Nephron progenitor cell (in vitro differentiated cells): ENCODE data around the gene EPC2.
A peak's percentile ranks its signal among the peaks of the same experiment; 100 is the strongest.

Experiments used
- DNase-seq: peaks from one replicate; pipeline ENCODE4 v3.0.0; 2021
- H3K27ac Mint-ChIP-seq: 2 replicates; pipeline ENCODE4 v1.8.0; 2021; ENCODE audit warnings: mild to moderate bottlenecking, moderate library complexity, mixed read lengths
- H3K27me3 Mint-ChIP-seq: 2 replicates; pipeline ENCODE4 v1.8.0; 2021; ENCODE audit warnings: mild to moderate bottlenecking, low read depth, mixed read lengths; ENCODE audit not compliant: poor library complexity
- H3K36me3 Mint-ChIP-seq: 2 replicates; pipeline ENCODE4 v1.8.0; 2021; ENCODE audit warnings: low read depth, mixed read lengths
- H3K4me1 Mint-ChIP-seq: 2 replicates; pipeline ENCODE4 v1.8.0; 2021; ENCODE audit warnings: mixed read lengths
- H3K4me3 Mint-ChIP-seq: 2 replicates; pipeline ENCODE4 v1.8.0; 2021; ENCODE audit warnings: mild to moderate bottlenecking, moderate library complexity, mixed read lengths
- H3K9me3 Mint-ChIP-seq: 2 replicates; pipeline ENCODE4 v1.8.0; 2021; ENCODE audit warnings: mild to moderate bottlenecking, moderate library complexity, mixed read lengths
- CTCF ChIP-seq: fragments of 200-600 bp; sonication (generic); IDR thresholded peaks from 2 replicates; pipeline ENCODE4 v1.5.0; 2021; ENCODE audit warnings: antibody characterized with exemption

EPC2 gene

DNA sequence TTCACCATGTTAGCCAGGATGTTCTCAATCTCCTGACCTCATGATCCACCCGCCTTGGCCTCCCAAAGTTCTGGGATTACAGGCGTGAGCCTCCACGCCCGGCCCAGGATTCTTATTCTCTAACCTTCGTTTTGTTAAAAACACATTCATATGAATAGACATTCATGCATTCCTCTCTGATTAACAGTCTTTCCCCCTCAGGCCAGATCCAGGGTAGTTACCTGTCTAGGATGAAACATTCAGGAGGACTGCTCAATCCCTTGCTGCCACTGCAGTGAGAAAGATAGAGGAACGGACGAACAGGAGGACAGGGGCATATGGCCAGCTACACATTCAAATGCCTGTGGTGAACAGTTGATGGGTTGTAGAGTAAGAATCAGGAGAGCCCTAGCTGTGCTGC, 39.6 kb upstream of the EPC2 start:
- Mint-ChIP-seq H3K4me3 (no peak overlapping the region), H3K36me3 (no peaks in the 10 kb centered on the region), H3K9me3 (peaks cover 33% of the 10 kb centered on the region), H3K27ac (no peak overlapping the region), H3K4me1 (no peaks in the 10 kb centered on the region), H3K27me3 (peaks cover 11% of the 10 kb centered on the region)
- no peak for DNase-seq
- TF ChIP-seq CTCF: no peak

DNA sequence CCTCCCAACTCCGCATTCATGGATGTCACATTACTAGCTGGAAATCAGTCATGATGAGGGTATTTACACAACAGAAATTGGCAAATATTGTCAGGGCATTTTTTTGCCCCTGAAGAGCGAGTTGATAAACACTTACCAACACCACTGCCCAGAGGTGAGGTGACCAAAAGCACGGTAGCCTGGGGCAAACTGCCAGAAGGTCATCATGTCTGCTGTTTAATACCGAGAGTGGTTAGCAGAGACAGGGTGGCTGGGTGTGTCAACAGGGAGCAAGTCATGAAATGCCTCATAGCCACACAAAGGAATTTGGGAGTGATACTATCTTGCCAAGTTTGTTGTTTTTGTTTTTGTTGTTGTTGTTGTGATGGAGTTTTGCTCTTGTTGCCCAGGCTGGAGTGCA, 37.0 kb upstream of the EPC2 start:
- H3K4me3 Mint-ChIP-seq: no peak overlapping the region
- no peaks in the 10 kb centered on the region for H3K36me3 Mint-ChIP-seq
- TF ChIP-seq CTCF: no peak
- H3K27ac Mint-ChIP-seq: no peak overlapping the region
- peaks cover 14% of the 10 kb centered on the region for H3K9me3 Mint-ChIP-seq
- no peak for DNase-seq
- H3K27me3 Mint-ChIP-seq: peaks cover 14% of the 10 kb centered on the region
- no peaks in the 10 kb centered on the region for H3K4me1 Mint-ChIP-seq

DNA sequence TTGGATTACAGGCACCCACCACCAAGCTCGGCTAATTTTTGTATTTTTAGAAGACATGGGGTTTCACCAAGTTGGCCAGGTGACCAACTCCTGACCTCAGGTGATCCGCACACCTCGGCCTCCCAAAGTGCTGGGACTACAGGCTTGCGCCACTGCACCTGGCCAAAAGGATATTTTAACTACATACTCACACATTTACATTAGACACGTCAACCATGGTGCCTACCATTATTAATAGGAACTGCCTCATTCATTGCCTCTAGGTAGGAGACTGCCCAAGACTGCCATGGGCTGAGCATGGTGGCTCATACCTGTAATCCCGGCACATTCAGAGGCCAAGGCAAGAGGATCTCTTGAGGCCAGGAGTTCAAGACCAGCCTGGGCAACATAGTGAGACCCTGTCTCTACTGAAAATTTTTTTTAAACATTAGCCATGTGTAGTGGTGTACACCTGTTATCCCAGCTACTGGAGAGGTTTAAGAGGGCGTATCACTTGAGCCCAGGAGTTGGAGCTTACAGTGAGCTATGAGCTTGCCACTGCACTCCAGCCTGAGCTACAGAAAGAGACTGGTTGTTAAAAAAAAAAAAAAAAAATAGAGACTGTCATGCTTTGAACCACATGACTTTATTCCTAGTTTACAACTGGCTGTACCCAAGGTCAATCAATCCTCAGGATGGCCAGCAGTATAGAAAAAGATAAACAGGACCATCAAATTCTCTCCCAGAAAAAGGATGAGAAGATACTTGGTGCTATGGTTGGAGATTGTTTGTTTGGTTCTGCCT, 31.1 kb upstream of the EPC2 start:
- no peak for DNase-seq
- peak overlapping the region; percentile 86 for H3K27ac Mint-ChIP-seq
- H3K9me3 Mint-ChIP-seq: no peaks in the 10 kb centered on the region
- no peak for TF ChIP-seq CTCF
- H3K4me1 Mint-ChIP-seq: peaks cover 46% of the 10 kb centered on the region
- H3K27me3 Mint-ChIP-seq: peaks cover 3% of the 10 kb centered on the region
- peak overlapping the region; percentile 1 for H3K4me3 Mint-ChIP-seq
- no peaks in the 10 kb centered on the region for H3K36me3 Mint-ChIP-seq

DNA sequence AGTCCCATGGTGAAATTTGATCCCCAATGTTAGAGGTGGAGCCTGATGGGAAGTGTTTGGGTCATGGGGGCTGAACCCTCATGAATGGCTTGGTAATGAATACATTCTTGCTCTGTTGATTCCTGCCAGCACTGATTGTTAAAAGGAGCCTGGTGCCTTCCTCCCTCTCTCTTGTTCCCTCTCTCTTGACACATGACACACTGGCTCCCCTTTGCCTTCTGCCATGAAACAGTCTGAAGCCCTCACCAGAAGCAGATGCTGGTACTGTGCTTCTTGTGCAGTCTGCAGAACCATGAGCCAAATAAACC, 30.6 kb upstream of the EPC2 start:
- Mint-ChIP-seq H3K27me3 (peaks cover 3% of the 10 kb centered on the region), H3K27ac (peak overlapping the region; percentile 86), H3K4me3 (peak overlapping the region; percentile 1), H3K36me3 (no peaks in the 10 kb centered on the region), H3K9me3 (no peaks in the 10 kb centered on the region), H3K4me1 (peaks cover 50% of the 10 kb centered on the region)
- DNase-seq: peak; percentile 25
- TF ChIP-seq CTCF: no peak

- H3K4me1 Mint-ChIP-seq: peaks cover 50% of the 10 kb centered on the region
- peak overlapping the region; percentile 1 for H3K4me3 Mint-ChIP-seq
- peaks cover 3% of the 10 kb centered on the region for H3K27me3 Mint-ChIP-seq
- peak overlapping the region; percentile 86 for H3K27ac Mint-ChIP-seq
- no peaks in the 10 kb centered on the region for H3K9me3 Mint-ChIP-seq
- TF ChIP-seq CTCF: no peak
- no peaks in the 10 kb centered on the region for H3K36me3 Mint-ChIP-seq
- no peak for DNase-seq
Observed at GRCh38 chr2:148614322-148615049, 30.1 kb upstream of the EPC2 start.
